Trophoblast cell (in vitro differentiated cells and primary cell): ENCODE data around the gene SLC9A6.

Experiments
- DNase-seq, 2 donors: peaks; one replicate each; pipeline ENCODE4 v3.0.0-alpha.2; 2016
- H2AFZ ChIP-seq: 2 replicates; pipeline ENCODE4 v1.6.1; 2013; ENCODE audit warnings: low read length, moderate library complexity, mild to moderate bottlenecking; ENCODE audit not compliant: insufficient read depth, poor library complexity
- H2AK5ac ChIP-seq: 2 replicates; pipeline ENCODE4 v1.6.1; 2013; ENCODE audit warnings: mild to moderate bottlenecking, low read length
- H2BK120ac ChIP-seq: 2 replicates; pipeline ENCODE4 v1.6.1; 2013; ENCODE audit warnings: low read length, mild to moderate bottlenecking, moderate library complexity; ENCODE audit not compliant: insufficient read depth, poor library complexity
- H2BK12ac ChIP-seq: 2 replicates; pipeline ENCODE4 v1.6.1; 2013; ENCODE audit warnings: mild to moderate bottlenecking, low read length, moderate library complexity
- H2BK5ac ChIP-seq: 2 replicates; pipeline ENCODE4 v1.6.1; 2013; ENCODE audit warnings: low read length, low read depth, moderate library complexity, mild to moderate bottlenecking; ENCODE audit not compliant: poor library complexity
- H3K14ac ChIP-seq: 2 replicates; pipeline ENCODE4 v1.6.1; 2013; ENCODE audit warnings: mild to moderate bottlenecking, low read length
- H3K18ac ChIP-seq: 2 replicates; pipeline ENCODE4 v1.6.1; 2013; ENCODE audit warnings: mild to moderate bottlenecking, low read length
- H3K23ac ChIP-seq: 2 replicates; pipeline ENCODE4 v1.6.1; 2013; ENCODE audit warnings: low read length
- H3K27ac ChIP-seq: 2 replicates; pipeline ENCODE4 v1.5.1; 2013; ENCODE audit warnings: low read depth, mild to moderate bottlenecking, inconsistent platforms, low read length, moderate library complexity
- H3K27me3 ChIP-seq: 2 replicates; pipeline ENCODE4 v1.6.1; 2013; ENCODE audit warnings: inconsistent platforms, mild to moderate bottlenecking, low read length, moderate library complexity; ENCODE audit not compliant: insufficient read depth
- H3K36me3 ChIP-seq, 2 experiments: 1 replicate in 1 of 2; 2 replicates in 1 of 2; pipeline ENCODE4 v1.6.1; 2013; ENCODE audit warnings: low read length in 2 of 2, mild to moderate bottlenecking in 2 of 2, moderate library complexity in 1 of 2; ENCODE audit not compliant: insufficient read depth in 2 of 2, control insufficient read depth in 1 of 2
- H3K4ac ChIP-seq: 2 replicates; pipeline ENCODE4 v1.6.1; 2013; ENCODE audit warnings: low read depth, mild to moderate bottlenecking, low read length, moderate library complexity
- H3K4me1 ChIP-seq, 2 experiments: 1 replicate in 1 of 2; 2 replicates in 1 of 2; pipeline ENCODE4 v1.6.1; 2013; ENCODE audit warnings: low read length in 2 of 2, mild to moderate bottlenecking in 2 of 2, moderate library complexity in 1 of 2; ENCODE audit not compliant: insufficient read depth in 2 of 2, control insufficient read depth in 1 of 2
- H3K4me2 ChIP-seq: 2 replicates; pipeline ENCODE4 v1.6.1; 2013; ENCODE audit warnings: inconsistent platforms, mild to moderate bottlenecking, low read length, moderate library complexity
- H3K4me3 ChIP-seq: 2 replicates; pipeline ENCODE4 v1.5.1; 2013; ENCODE audit warnings: mild to moderate bottlenecking, low read depth, low read length, inconsistent platforms
- H3K79me1 ChIP-seq: one replicate; pipeline ENCODE4 v1.6.1; 2013; ENCODE audit warnings: low read length
- H3K79me2 ChIP-seq: 2 replicates; pipeline ENCODE4 v1.6.1; 2013; ENCODE audit warnings: low read length, mild to moderate bottlenecking; ENCODE audit not compliant: control insufficient read depth, insufficient read depth, poor library complexity
- H3K9ac ChIP-seq: 2 replicates; pipeline ENCODE4 v1.6.1; 2013; ENCODE audit warnings: mild to moderate bottlenecking, low read length
- H3K9me3 ChIP-seq: 2 replicates; pipeline ENCODE4 v1.6.1; 2013; ENCODE audit warnings: low read depth, mild to moderate bottlenecking, control low read depth, inconsistent platforms, low read length; ENCODE audit not compliant: insufficient read depth
- H4K12ac ChIP-seq: 2 replicates; pipeline ENCODE4 v1.6.1; 2013; ENCODE audit warnings: low read depth, mild to moderate bottlenecking, low read length, moderate library complexity
- H4K8ac ChIP-seq: 2 replicates; pipeline ENCODE4 v1.6.1; 2013; ENCODE audit warnings: low read depth, mild to moderate bottlenecking, low read length, moderate library complexity
- H4K91ac ChIP-seq: one replicate; pipeline ENCODE4 v1.6.1; 2013; ENCODE audit warnings: low read depth, mild to moderate bottlenecking, low read length, moderate library complexity
- WGBS: extraction: QIAGEN DNeasy Blood & Tissue Kit; methylation state at CpG from one replicate; pipeline ENCODE4 v1.1.7; 2013; ENCODE audit warnings: missing lambda C conversion rate; ENCODE audit not compliant: insufficient read length, insufficient coverage; ENCODE audit errors: extremely low coverage; 5-methylcytosine and 5-hydroxymethylcytosine counted together

Gene SLC9A6

DNA sequence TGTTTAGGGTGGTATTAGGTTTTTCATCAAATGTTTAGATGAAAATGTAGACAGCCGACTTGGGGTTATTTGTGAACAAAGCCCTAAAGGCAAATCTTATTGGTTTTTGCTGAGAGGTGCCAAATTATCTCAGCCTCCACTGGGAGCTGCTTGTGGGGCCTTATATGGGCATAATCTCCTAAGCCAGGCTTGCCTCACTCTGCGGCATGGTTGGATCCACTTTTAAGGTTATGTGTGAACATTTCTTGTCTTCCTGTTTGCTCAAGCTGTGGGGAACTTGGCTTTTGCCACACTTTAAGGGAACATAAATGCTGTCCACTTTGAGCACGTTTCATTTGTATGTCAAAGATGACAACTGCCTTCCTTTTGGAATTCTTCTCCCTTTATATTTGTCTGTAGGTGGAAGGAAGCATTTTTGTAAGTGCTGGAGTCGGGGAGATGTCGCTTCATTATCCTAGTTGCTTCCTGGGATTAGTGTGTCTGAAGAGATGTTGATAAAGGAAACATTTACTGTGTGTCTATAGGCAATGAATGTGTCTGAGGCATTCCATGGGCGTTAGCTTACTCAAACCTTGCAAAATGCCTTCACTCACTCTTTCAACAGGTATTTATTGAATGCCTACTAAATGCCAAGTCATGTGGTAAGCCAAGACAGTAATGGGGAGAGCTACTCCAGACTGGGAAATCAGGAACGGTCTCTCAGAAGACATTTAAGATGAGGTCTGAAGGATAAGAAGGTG, 78.3 kb downstream of the SLC9A6 start:
- H4K8ac ChIP-seq: no peak overlapping the region
- H2BK12ac ChIP-seq: no peak overlapping the region
- no peak overlapping the region for H2AFZ ChIP-seq
- no peak overlapping the region for H3K14ac ChIP-seq
- H3K79me1 ChIP-seq: no peaks in the 10 kb centered on the region
- H3K4ac ChIP-seq: no peak overlapping the region
- no peak overlapping the region for H3K27ac ChIP-seq
- no peak overlapping the region for H3K4me3 ChIP-seq
- DNase-seq: peak; percentile 28 to 68
- H2BK5ac ChIP-seq: no peak overlapping the region
- H2AK5ac ChIP-seq: no peak overlapping the region
- H3K4me1 ChIP-seq: no peaks in the 10 kb centered on the region
- H3K9ac ChIP-seq: no peak overlapping the region
- no peak overlapping the region for H3K18ac ChIP-seq
- H3K27me3 ChIP-seq: no peaks in the 10 kb centered on the region
- WGBS: no CpG with 5 or more reads among the region's 7 CpGs
- H3K9me3 ChIP-seq: no peaks in the 10 kb centered on the region
- H3K79me2 ChIP-seq: no peaks in the 10 kb centered on the region
- H3K23ac ChIP-seq: no peak overlapping the region
- no peak overlapping the region for H4K12ac ChIP-seq
- no peak overlapping the region for H2BK120ac ChIP-seq
- no peak overlapping the region for H3K4me2 ChIP-seq
- no peak overlapping the region for H4K91ac ChIP-seq
- no peaks in the 10 kb centered on the region for H3K36me3 ChIP-seq

GRCh38 chrX:136064661-136065043, 79.4 kb downstream of the SLC9A6 start:
- H2BK120ac ChIP-seq: no peak overlapping the region
- no peaks in the 10 kb centered on the region for H3K36me3 ChIP-seq
- no peak overlapping the region for H2BK12ac ChIP-seq
- H3K79me2 ChIP-seq: no peaks in the 10 kb centered on the region
- H2BK5ac ChIP-seq: no peak overlapping the region
- no peak overlapping the region for H2AK5ac ChIP-seq
- no peak overlapping the region for H3K9ac ChIP-seq
- DNase-seq: no peak
- H3K4me1 ChIP-seq: no peaks in the 10 kb centered on the region
- no peak overlapping the region for H3K4ac ChIP-seq
- H3K18ac ChIP-seq: no peak overlapping the region
- H3K14ac ChIP-seq: no peak overlapping the region
- no peak overlapping the region for H3K23ac ChIP-seq
- no peak overlapping the region for H3K27ac ChIP-seq
- no CpG with 5 or more reads among the region's 3 CpGs for WGBS
- no peak overlapping the region for H3K4me3 ChIP-seq
- H4K12ac ChIP-seq: no peak overlapping the region
- H3K9me3 ChIP-seq: no peaks in the 10 kb centered on the region
- H4K8ac ChIP-seq: no peak overlapping the region
- H3K4me2 ChIP-seq: no peak overlapping the region
- H4K91ac ChIP-seq: no peak overlapping the region
- H2AFZ ChIP-seq: no peak overlapping the region
- H3K79me1 ChIP-seq: no peaks in the 10 kb centered on the region
- no peaks in the 10 kb centered on the region for H3K27me3 ChIP-seq

GRCh38 chrX:136065044-136065671, 79.9 kb downstream of the SLC9A6 start:
- WGBS: no CpG with 5 or more reads among the region's 7 CpGs
- no peaks in the 10 kb centered on the region for H3K9me3 ChIP-seq

GRCh38 chrX:136067097-136067496, 81.9 kb downstream of the SLC9A6 start:
- Histone ChIP-seq H3K79me1 (no peaks in the 10 kb centered on the region), H2AFZ (no peak overlapping the region), H2BK5ac (no peak overlapping the region), H3K4me3 (no peak overlapping the region), H3K4ac (no peak overlapping the region), H3K4me2 (no peak overlapping the region), H3K36me3 (no peaks in the 10 kb centered on the region), H3K18ac (no peak overlapping the region), H3K23ac (no peak overlapping the region), H3K4me1 (no peaks in the 10 kb centered on the region), H3K9me3 (no peaks in the 10 kb centered on the region), H2AK5ac (no peak overlapping the region), H2BK12ac (no peak overlapping the region), H4K12ac (no peak overlapping the region), H2BK120ac (no peak overlapping the region), H3K14ac (no peak overlapping the region), H4K8ac (no peak overlapping the region), H3K27ac (no peak overlapping the region), H3K27me3 (no peaks in the 10 kb centered on the region), H3K79me2 (no peaks in the 10 kb centered on the region), H4K91ac (no peak overlapping the region), H3K9ac (no peak overlapping the region)
- no CpG with 5 or more reads among the region's 5 CpGs for WGBS
- no peak for DNase-seq

More at GRCh38 chrX:136065044-136065671, 79.9 kb downstream of the SLC9A6 start:
- no peak overlapping the region for H3K23ac ChIP-seq
- no peaks in the 10 kb centered on the region for H3K4me1 ChIP-seq
- H2AFZ ChIP-seq: no peak overlapping the region
- no peak overlapping the region for H3K18ac ChIP-seq
- H3K27me3 ChIP-seq: no peaks in the 10 kb centered on the region
- H3K9ac ChIP-seq: no peak overlapping the region
- no peak overlapping the region for H2BK120ac ChIP-seq
- no peaks in the 10 kb centered on the region for H3K79me1 ChIP-seq
- H2BK5ac ChIP-seq: no peak overlapping the region
- H2BK12ac ChIP-seq: no peak overlapping the region
- H3K27ac ChIP-seq: no peak overlapping the region
- H2AK5ac ChIP-seq: no peak overlapping the region
- H3K14ac ChIP-seq: no peak overlapping the region
- no peak overlapping the region for H3K4me2 ChIP-seq
- H3K79me2 ChIP-seq: no peaks in the 10 kb centered on the region
- no peak overlapping the region for H3K4me3 ChIP-seq
- DNase-seq: peak in 1 of 2 donors; percentile 19
- H4K91ac ChIP-seq: no peak overlapping the region
- H4K12ac ChIP-seq: no peak overlapping the region
- no peak overlapping the region for H4K8ac ChIP-seq
- no peaks in the 10 kb centered on the region for H3K36me3 ChIP-seq
- no peak overlapping the region for H3K4ac ChIP-seq
